IPS-NIHi11 (cell line): ENCODE measurements around the gene OR10H1.
"Not testable (repeated sequence)": the region's sequence is repeated elsewhere in the genome, so short reads cannot be mapped to it uniquely, and the experiment has no call there.

ENCODE experiments used
- DNase-seq: peaks from one replicate; pipeline ENCODE4 v3.0.0; 2012; ENCODE audit warnings: mixed read lengths, low spot score

Gene OR10H1

GRCh38 chr19:15828611-15829305 is 13.3 kb upstream of the OR10H1 start:
- DNase-seq: not testable (repeated sequence)

DNA sequence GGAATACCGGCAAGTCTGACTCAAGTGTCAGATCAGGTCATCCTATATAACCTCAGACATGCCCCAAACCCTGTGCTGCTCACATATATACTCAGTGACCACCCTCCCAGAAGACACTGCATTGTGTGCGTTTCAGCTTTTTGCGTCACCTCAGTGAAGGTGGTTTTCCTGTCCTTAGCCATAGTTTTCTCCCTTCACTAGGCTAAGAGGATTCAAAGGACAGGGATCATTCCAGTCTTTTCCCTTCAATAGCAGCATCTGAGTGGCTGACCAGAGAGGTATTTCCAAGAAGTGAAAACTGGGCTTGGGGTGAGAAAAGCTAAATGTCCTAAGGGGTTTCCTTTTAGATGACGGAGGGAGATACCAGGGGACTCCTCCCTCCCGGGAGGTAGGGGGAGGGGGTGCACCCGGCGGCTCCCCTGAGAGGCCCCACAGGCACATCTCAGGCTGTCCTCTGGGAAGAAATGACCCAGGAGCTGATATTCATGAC is 12.7 kb upstream of the OR10H1 start:
- no peak for DNase-seq

- no peak for DNase-seq
These were observed 10.3 kb upstream of the OR10H1 start for GRCh38 chr19:15825753-15826152.

DNA sequence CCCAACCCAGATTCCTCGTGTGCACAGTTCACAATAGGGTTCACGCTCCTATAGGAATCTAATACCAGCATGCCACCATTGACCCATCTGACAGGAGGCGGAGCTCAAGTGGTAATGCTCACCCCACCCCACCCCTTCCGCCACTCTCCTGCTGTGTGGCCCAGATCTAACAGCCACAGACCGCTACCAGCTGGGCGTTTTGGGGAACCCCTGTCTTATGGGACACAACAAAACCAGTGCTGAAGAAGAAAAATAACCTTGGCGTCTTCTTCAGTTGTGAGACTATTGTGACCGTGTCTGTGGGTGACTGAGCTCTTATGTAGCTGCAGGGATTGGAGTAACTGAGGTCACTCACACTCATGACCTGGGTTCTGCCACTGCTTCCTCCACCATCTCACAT is 5.2 kb upstream of the OR10H1 start:
- no peak for DNase-seq

GRCh38 chr19:15813916-15814315 is 1.5 kb downstream of the OR10H1 start:
- no peak for DNase-seq

GRCh38 chr19:15812060-15812722 is 3.3 kb downstream of the OR10H1 start:
- DNase-seq: no peak

GRCh38 chr19:15811476-15811875 is 4.0 kb downstream of the OR10H1 start:
- no peak for DNase-seq

- no peak for DNase-seq
These were observed 5.1 kb downstream of the OR10H1 start for GRCh38 chr19:15810335-15810734.

GRCh38 chr19:15794279-15794678 is 21.2 kb downstream of the OR10H1 start:
- not testable (repeated sequence) for DNase-seq

DNA sequence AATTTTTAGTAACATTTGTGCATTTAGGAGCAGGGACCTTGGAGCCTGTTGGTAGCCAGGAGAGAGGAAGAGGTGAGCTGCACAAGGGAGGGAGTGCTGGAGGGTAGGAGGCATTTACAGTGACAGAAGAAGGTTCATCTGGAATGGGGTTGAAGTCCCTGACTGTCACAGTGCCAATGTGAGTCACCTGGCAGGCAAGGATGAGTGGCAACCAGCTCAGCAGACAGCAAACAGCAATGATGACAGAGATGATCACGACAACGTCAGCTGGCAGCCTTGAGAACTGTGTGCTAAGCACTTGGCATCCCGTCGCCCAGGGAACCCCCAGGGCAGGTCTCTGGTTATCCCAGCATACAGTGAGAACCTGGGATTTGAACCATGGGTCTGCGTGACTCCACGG is 25.4 kb downstream of the OR10H1 start:
- DNase-seq: no peak

- no peak for DNase-seq
These were observed 26.7 kb downstream of the OR10H1 start for GRCh38 chr19:15788594-15789270.

DNA sequence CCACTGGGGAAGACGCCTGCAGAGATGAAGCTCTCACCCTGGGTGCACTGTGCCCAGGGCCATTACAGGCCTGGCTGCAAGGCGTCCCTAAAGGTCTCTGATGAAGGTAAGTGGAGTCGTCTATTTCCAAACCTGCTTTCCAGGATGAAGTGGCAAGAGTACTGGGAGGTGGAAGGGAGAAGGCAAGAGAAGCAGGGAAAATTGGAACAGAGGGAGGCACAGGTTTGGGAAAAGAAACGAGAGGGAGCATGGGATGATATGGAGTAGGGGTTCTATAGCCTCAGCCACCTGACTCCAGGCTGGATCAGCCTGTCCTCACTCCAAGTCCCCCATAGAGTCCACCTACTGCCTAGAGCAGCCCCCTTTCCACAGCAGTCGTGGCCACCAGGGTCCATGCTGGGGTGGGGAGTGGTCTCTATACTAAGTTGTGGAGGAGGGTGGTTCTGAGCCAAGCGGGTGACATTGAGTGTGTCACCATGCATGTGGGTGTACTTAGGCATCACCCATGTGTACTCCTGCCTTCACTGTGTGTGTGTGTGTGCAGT is 27.8 kb downstream of the OR10H1 start, which contains the start of gene OR10H5:
Gene OR10H5, plus strand, starts transcription at position 51 of the 545 bp plus-strand sequence. CDS start 6,388 bp downstream, outside the sequence.
- no peak for DNase-seq

DNA sequence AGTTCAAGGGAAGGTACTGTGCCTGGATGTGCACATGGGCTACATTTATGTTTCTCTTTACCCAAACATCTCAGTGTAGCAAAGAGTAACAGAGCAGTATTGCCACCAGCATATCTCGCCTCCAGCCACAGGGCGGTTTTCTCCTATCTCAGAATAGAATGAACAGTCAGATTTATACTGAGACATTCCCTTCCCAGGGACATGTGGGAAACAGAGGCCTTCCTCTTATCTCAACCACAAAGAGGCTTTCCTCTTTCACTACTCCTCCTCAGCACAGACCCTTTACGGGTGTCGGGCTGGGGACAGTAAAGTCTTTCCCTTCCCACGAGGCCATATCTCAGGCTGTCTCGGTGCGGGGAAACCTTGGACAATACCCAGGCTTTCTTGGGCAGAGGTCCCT is 32.6 kb downstream of the OR10H1 start:
- not testable (repeated sequence) for DNase-seq

DNA sequence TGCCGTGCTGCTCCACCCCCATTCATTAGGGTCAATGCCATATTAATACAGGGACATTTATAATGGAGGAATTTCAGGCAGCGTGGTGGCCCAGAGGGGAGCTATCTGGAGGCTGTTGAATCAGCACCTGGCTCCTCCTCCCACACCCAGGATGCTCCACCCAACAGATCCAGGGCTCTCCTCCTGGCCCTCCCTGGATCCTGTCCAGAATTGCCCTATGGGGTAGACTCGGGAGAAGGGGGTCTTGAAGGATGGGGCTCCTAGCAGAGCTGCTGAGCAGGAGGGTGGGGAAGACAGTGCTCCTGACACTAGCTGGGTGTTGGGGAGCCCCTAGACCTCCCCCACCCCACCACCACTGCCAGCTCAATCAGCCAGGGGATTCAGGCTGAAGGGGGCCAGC is 33.3 kb downstream of the OR10H1 start:
- no peak for DNase-seq

DNA sequence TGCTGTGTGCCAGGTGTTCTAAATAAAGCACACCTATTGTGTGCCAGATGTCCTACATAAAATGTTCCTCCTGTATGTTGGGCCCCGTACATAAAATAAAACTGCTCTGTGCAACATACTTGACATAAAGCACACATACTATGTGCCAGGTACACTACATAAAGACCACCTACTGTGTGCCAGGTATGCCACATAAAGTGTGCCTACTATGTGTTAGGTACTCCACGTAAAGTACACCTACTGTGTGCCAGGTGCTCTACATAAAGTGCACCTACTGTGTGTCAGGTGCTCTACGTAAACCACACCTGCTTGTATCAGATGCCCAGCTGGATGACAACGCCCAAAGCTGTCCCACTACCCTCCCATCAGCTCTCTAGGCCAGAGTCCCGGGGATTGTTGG is 33.8 kb downstream of the OR10H1 start:
- no peak for DNase-seq

GRCh38 chr19:15780610-15781418 is 34.6 kb downstream of the OR10H1 start:
- no peak for DNase-seq

GRCh38 chr19:15779756-15780476 is 35.5 kb downstream of the OR10H1 start:
- no peak for DNase-seq

GRCh38 chr19:15776991-15777970 is 38.2 kb downstream of the OR10H1 start:
- DNase-seq: no peak

DNA sequence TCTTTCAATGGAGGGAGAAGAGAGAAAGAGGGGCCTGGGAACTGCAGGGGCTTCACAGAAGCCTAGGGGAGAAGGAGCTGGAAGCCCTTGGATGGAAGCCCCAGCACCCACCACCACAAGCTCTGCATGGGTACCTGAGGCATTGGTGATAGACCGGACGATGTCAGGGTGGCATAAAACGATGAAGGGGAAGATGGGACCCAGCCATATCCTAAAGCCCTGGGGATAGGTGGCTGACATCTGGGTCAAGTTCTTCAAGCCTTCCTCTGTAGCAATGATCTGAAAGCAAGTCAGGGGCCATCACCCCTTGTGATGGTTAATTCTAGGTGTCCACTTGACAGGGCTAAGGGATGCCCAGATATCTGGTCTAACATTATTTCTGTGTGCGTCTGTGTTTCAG is 39.2 kb downstream of the OR10H1 start:
- DNase-seq: no peak

- no peak for DNase-seq
These were observed 40.2 kb downstream of the OR10H1 start for GRCh38 chr19:15775249-15775648.
